K562 (cell line): ENCODE data around the gene OR11L1. TPM values are rescaled to one million over a fixed set of nuclear protein-coding genes. Genes with fewer than 3 reads are reported as not detected.
A peak's percentile ranks its signal among the peaks of the same experiment; 100 is the strongest.

Experiments used
- ATF6 ChIP-seq: sonication (generic); formaldehyde crosslinking; IDR thresholded peaks from 2 replicates; pipeline ENCODE4 v1.4.0; 2020; ENCODE audit warnings: mild to moderate bottlenecking, missing genetic modification reagents
- CBFA2T2 ChIP-seq: fragments of 450-650 bp; conservative IDR thresholded peaks from 2 replicates; pipeline ENCODE4 v1.6.1; 2017; ENCODE audit warnings: mild to moderate bottlenecking
- DEAF1 ChIP-seq: fragments of 450-650 bp; formaldehyde crosslinking; IDR thresholded peaks from 2 replicates; pipeline ENCODE4 v1.4.0; 2020; ENCODE audit warnings: mild to moderate bottlenecking, moderate library complexity
- ETV1 ChIP-seq: fragments of 450-650 bp; conservative IDR thresholded peaks from 2 replicates; pipeline ENCODE4 v1.6.1; 2016; ENCODE audit warnings: missing genetic modification characterization, control low read depth, low read depth, missing compliant biosample characterization
- FIP1L1 ChIP-seq: fragments of 200-400 bp; formaldehyde crosslinking; IDR thresholded peaks from 2 replicates; pipeline ENCODE4 v1.6.1; 2018; ENCODE audit warnings: mild to moderate bottlenecking, low read depth, low read length; ENCODE audit not compliant: poor library complexity, severe bottlenecking
- FOXJ2 ChIP-seq: fragments of 200-800 bp; sonication (Bioruptor generic); IDR thresholded peaks from 2 replicates; pipeline ENCODE4 v1.6.1; 2016; ENCODE audit warnings: missing genetic modification characterization, missing compliant biosample characterization
- GABPB2 ChIP-seq: fragments of 250-450 bp; sonication (Bioruptor Pico); conservative IDR thresholded peaks from 2 replicates; pipeline ENCODE4 v1.5.1; 2021; ENCODE audit warnings: mild to moderate bottlenecking
- KLF6 ChIP-seq: fragments of 250-450 bp; sonication (Bioruptor Pico); IDR thresholded peaks from 2 replicates; pipeline ENCODE4 v1.4.0; 2020; ENCODE audit warnings: mild to moderate bottlenecking, moderate library complexity, borderline replicate concordance
- MCM3 ChIP-seq: fragments of 450-650 bp; IDR thresholded peaks from 2 replicates; pipeline ENCODE4 v1.6.1; 2016
- NELFE ChIP-seq: IDR thresholded peaks from 2 replicates; pipeline ENCODE4 v1.6.1; 2011; ENCODE audit warnings: mild to moderate bottlenecking; ENCODE audit not compliant: insufficient read depth, insufficient read length
- NR4A1 ChIP-seq, 2 experiments: fragments of 250-450 bp in 1 of 2; fragments of 450-650 bp in 1 of 2; sonication (Bioruptor Pico) in 1 of 2; IDR thresholded peaks; 2 replicates each; pipeline versions ENCODE4 v1.4.0 to v1.6.1; 2016 to 2020; ENCODE audit warnings: mild to moderate bottlenecking in 2 of 2, missing compliant biosample characterization in 1 of 2, missing genetic modification characterization in 1 of 2, moderate library complexity in 1 of 2
- PRDM10 ChIP-seq: fragments of 450-650 bp; IDR thresholded peaks from 2 replicates; pipeline ENCODE4 v1.6.1; 2018; ENCODE audit not compliant: partially characterized antibody
- RBM17 ChIP-seq: fragments of 200-400 bp; formaldehyde crosslinking; IDR thresholded peaks from 2 replicates; pipeline ENCODE4 v1.6.1; 2017; ENCODE audit warnings: low read depth, mild to moderate bottlenecking, low read length, borderline replicate concordance
- SAFB ChIP-seq: fragments of 200-400 bp; formaldehyde crosslinking; IDR thresholded peaks from 2 replicates; pipeline ENCODE4 v1.6.1; 2017; ENCODE audit warnings: low read depth, low read length, borderline replicate concordance
- THAP7 ChIP-seq: fragments of 250-450 bp; sonication (Bioruptor Pico); IDR thresholded peaks from 2 replicates; pipeline ENCODE4 v1.5.0; 2021
- YY1 ChIP-seq, 3 experiments: IDR thresholded peaks; 2 replicates each; pipeline ENCODE4 v1.6.1; 2011; ENCODE audit warnings: low read length in 2 of 3, mild to moderate bottlenecking in 2 of 3, moderate library complexity in 2 of 3, borderline replicate concordance in 1 of 3, control low read depth in 1 of 3, low read depth in 1 of 3; ENCODE audit not compliant: insufficient read depth in 3 of 3, insufficient replicate concordance in 2 of 3, control insufficient read depth in 1 of 3, insufficient read length in 1 of 3; ENCODE audit errors: extremely low read depth in 1 of 3
- polyA plus RNA-seq, 8 experiments: library from polyadenylated mRNA; depleted of rRNA in 4 of 8; stranded (reverse) in 5 of 8; unstranded in 3 of 8; fragments of >200 nt; fragmentation: Nextera tagmentation in 2 of 8; fragmentation: Illumina TruSeq in 1 of 8; extraction: Ambion mirVana in 2 of 8; extraction: Trizol in 1 of 8; gene quantifications; 2 replicates each; pipeline versions ENCODE4 v1.2.1 to v1.2.3, GENCODE V29; 2011 to 2014; ENCODE audit warnings: inconsistent platforms in 1 of 8, missing spikeins in 1 of 8
- total RNA-seq, 7 experiments: library from RNA; depleted of rRNA in 6 of 7; stranded (reverse); fragments of >200 nt in 6 of 7; fragmentation: Illumina TruSeq in 2 of 7; extraction: Trizol in 2 of 7; gene quantifications; 2 replicates each; pipeline versions ENCODE4 v1.2.1 to v1.2.3, GENCODE V29; 2011 to 2021; ENCODE audit warnings: low replicate concordance in 1 of 7

OR11L1 gene
- total and polyA plus RNA-seq, 9 of the 15 experiments (the other 6 are each of a cell fraction or from before 2014, with no cell fraction given) = not detected

GRCh38 chr1:247857069-247857984 is 15.6 kb upstream of the OR11L1 start, which contains the start of gene TRIM58 (continued):
- no peak for TF ChIP-seq DEAF1
- TF ChIP-seq FIP1L1 = peak; percentile 78
- TF ChIP-seq MCM3 = no peak
- no peak for TF ChIP-seq NELFE
- TF ChIP-seq ATF6 (CRISPR knock-in tag) = no peak
- TF ChIP-seq KLF6 (CRISPR knock-in tag) = 0 out of 2 replicates have a peak, but pooled peaks have one; percentile 2
- TF ChIP-seq CBFA2T2 = no peak
- no peak for TF ChIP-seq THAP7 (CRISPR knock-in tag)
- peak; percentile 13 to 82 (median 65) for TF ChIP-seq YY1 (IDR thresholded peaks at IDR 0.05; ENCODE audit: borderline replicate concordance in 1 of 3, control insufficient read depth in 1 of 3, extremely low read depth in 1 of 3, insufficient read depth in 3 of 3, insufficient read length in 1 of 3, insufficient replicate concordance in 2 of 3, low read depth in 1 of 3, low read length in 2 of 3)
- no peak for TF ChIP-seq ETV1 (tag)
- TF ChIP-seq FOXJ2 (tag) = no peak
- TF ChIP-seq RBM17 = no peak
- TF ChIP-seq NR4A1 (CRISPR knock-in tag; IDR thresholded peaks at IDR 0.05) = no peak
- no peak; the same call in 1 of the 2 replicates for TF ChIP-seq NR4A1 (tag; IDR thresholded peaks at IDR 0.05)
- no peak for TF ChIP-seq GABPB2 (CRISPR knock-in tag)
- TF ChIP-seq PRDM10 = no peak
- TF ChIP-seq SAFB = peak; percentile 46; the same call in 1 of the 2 replicates
